H1 (cell line): ENCODE data around the gene LIPC.

Source experiments
- FOSL1 ChIP-seq: IDR thresholded peaks from 2 replicates; pipeline ENCODE4 v1.6.1; 2011; ENCODE audit warnings: mild to moderate bottlenecking, low read depth, low read length, moderate library complexity; ENCODE audit not compliant: insufficient read depth
- POLR2AphosphoS5 ChIP-seq: IDR thresholded peaks from 2 replicates; pipeline ENCODE4 v1.6.1; 2011; ENCODE audit warnings: low read depth, low read length

- TF ChIP-seq FOSL1 (no peak), POLR2AphosphoS5 (no peak)
These were observed 27.1 kb upstream of the LIPC start for GRCh38 chr15:58404722-58405121.
